ENCODE data around the gene CNTN4.

GRCh38 chr3:2495746-2496145 is 397.1 kb downstream of the CNTN4 start:
- TF ChIP-seq CTCF (IDR thresholded peaks at IDR 0.05) = no peak
- TF ChIP-seq EP300 (IDR thresholded peaks at IDR 0.05) = no peak
- TF ChIP-seq POLR2A (IDR thresholded peaks at IDR 0.05) = no peak

Data from gastroesophageal sphincter (tissue), 3 donors.